ENCODE results near the gene YTHDF1. TPM values are rescaled to one million over a fixed set of nuclear protein-coding genes. Genes with fewer than 3 reads are reported as not detected.

YTHDF1 gene
- total RNA-seq, 1 experiment from 2014 or later: 85.4 TPM

DNA sequence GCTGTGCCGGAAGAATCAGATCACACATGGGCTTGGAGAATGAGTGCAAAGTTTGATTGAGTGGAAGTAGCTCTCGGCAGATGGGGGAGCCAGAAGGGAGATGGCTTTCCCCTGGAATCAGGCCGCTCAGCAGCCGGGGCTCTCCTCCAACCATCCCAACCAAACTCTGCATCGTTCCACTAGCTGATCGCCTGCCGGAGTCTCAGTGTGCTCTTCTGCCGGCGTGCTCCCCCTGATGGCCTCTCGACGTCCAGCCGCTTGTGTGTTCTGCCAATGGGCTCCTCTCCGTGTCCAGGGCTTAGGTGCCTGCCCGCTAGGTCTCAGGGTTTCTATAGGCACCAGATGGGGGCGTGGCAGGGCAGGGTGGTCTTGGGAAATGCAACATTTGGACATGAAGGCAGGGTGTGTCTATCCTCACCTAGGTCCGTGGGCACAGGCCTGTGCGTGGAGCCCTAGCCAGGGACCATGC, 14.9 kb upstream of the YTHDF1 start:
- no CpG with 5 or more reads among the region's 17 CpGs for WGBS (ENCODE audit: extremely low coverage, insufficient read length, low lambda C conversion rate)
- H3K56ac ChIP-seq (ENCODE audit: insufficient read length, low read depth, low read length): no peak overlapping the region
- no peak overlapping the region for H3K18ac ChIP-seq (ENCODE audit: insufficient read length, low read depth, low read length)
- no peaks in the 10 kb centered on the region for H3K9me3 ChIP-seq (ENCODE audit: control insufficient read depth, low read depth, low read length)
- no peak overlapping the region for H2AK5ac ChIP-seq (ENCODE audit: insufficient read length, low read length)
- no peak overlapping the region for H3K4ac ChIP-seq (ENCODE audit: low read depth, low read length)
- no peaks in the 10 kb centered on the region; a peak in 1 of 5 replicates for H3K9me3 Mint-ChIP-seq
- no peak overlapping the region for H2BK20ac ChIP-seq (ENCODE audit: low read depth, low read length, poor library complexity, severe bottlenecking)
- H3K9ac ChIP-seq (ENCODE audit: extremely low read depth, insufficient read length, low read length): no peak overlapping the region
- no peak overlapping the region for H2BK5ac ChIP-seq (ENCODE audit: insufficient read length, low read length)
- H4K8ac ChIP-seq (replicated peaks; ENCODE audit: insufficient read length, low read depth, low read length): no peak overlapping the region
- no peak overlapping the region for H3T11ph ChIP-seq (ENCODE audit: low read length)
- no peak overlapping the region for H4K91ac ChIP-seq (ENCODE audit: insufficient read length, low read depth, low read length)
- no peaks in the 10 kb centered on the region for H3K36me3 Mint-ChIP-seq (ENCODE audit: insufficient read depth in 1 of 3, low read depth in 3 of 3)
- H3K4me3 Mint-ChIP-seq: peak overlapping the region in 1 of 2 experiments; percentile 24; a peak in 2 of 5 replicates
- peak; percentile 91 for DNase-seq
- TF ChIP-seq, protein P1, sequence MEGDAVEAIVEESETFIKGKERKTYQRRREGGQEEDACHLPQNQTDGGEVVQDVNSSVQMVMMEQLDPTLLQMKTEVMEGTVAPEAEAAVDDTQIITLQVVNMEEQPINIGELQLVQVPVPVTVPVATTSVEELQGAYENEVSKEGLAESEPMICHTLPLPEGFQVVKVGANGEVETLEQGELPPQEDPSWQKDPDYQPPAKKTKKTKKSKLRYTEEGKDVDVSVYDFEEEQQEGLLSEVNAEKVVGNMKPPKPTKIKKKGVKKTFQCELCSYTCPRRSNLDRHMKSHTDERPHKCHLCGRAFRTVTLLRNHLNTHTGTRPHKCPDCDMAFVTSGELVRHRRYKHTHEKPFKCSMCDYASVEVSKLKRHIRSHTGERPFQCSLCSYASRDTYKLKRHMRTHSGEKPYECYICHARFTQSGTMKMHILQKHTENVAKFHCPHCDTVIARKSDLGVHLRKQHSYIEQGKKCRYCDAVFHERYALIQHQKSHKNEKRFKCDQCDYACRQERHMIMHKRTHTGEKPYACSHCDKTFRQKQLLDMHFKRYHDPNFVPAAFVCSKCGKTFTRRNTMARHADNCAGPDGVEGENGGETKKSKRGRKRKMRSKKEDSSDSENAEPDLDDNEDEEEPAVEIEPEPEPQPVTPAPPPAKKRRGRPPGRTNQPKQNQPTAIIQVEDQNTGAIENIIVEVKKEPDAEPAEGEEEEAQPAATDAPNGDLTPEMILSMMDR (conservative IDR thresholded peaks at IDR 0.05): peak; percentile 69
- H4K20me1 ChIP-seq (ENCODE audit: control insufficient read depth, insufficient read depth, insufficient read length): no peaks in the 10 kb centered on the region
- no peaks in the 10 kb centered on the region for H3K23me2 ChIP-seq (ENCODE audit: insufficient read length, low read depth, low read length, poor library complexity, severe bottlenecking)
- no peaks in the 10 kb centered on the region for H3K27me3 ChIP-seq (ENCODE audit: insufficient read depth, low read length)
- H4K5ac ChIP-seq (ENCODE audit: insufficient read length, low read depth, low read length): no peak overlapping the region
- no peak overlapping the region for H2AFZ ChIP-seq (ENCODE audit: low read length)
- peaks cover 33 to 65% of the 10 kb centered on the region in 2 experiments for H3K4me1 Mint-ChIP-seq
- no peak overlapping the region for H3K14ac ChIP-seq (ENCODE audit: insufficient read depth, low read length)
- no peak overlapping the region for H3K4me2 ChIP-seq (ENCODE audit: insufficient read depth, insufficient read length, low read length)
- H3K27ac Mint-ChIP-seq: peak overlapping the region in 1 of 3 experiments; percentile 53; a peak in 2 of 7 replicates
- H2BK15ac ChIP-seq (ENCODE audit: low read depth, low read length): no peak overlapping the region
- no peak overlapping the region for H3K27ac ChIP-seq (ENCODE audit: insufficient read length, low read depth, low read length)
- H3K23ac ChIP-seq (ENCODE audit: insufficient read length, low read depth, low read length): no peak overlapping the region
- peaks cover 17% of the 10 kb centered on the region for H3K27me3 Mint-ChIP-seq (ENCODE audit: low read depth)
- no peaks in the 10 kb centered on the region for H3K79me2 ChIP-seq (ENCODE audit: insufficient read depth, low read length)
- H2BK120ac ChIP-seq (ENCODE audit: low read depth, low read length, poor library complexity, severe bottlenecking): no peak overlapping the region
- H3K4me1 ChIP-seq (ENCODE audit: insufficient read depth, low read length): peaks cover 2% of the 10 kb centered on the region; the same call in 1 of the 2 replicates
- H3K79me1 ChIP-seq (ENCODE audit: insufficient read depth, low read depth, low read length, poor library complexity, severe bottlenecking): no peaks in the 10 kb centered on the region
- no peak overlapping the region for H2BK12ac ChIP-seq (ENCODE audit: insufficient read length, low read depth, low read length)
